ENCODE results near the gene ORMDL2. TPM values are rescaled to one million over a fixed set of nuclear protein-coding genes. Genes with fewer than 3 reads are reported as not detected.
"Not testable (repeated sequence)": the region's sequence is repeated elsewhere in the genome, so short reads cannot be mapped to it uniquely, and the experiment has no call there.

Gene ORMDL2
- total RNA-seq, 2 experiments from 2014 or later, result 56.3 to 60.2 TPM

- H3K4me1 Mint-ChIP-seq; POLR2A ChIA-PET; DNase-seq; CTCF ChIA-PET; H3K36me3 Mint-ChIP-seq (ENCODE audit: low read depth); H3K9me3 Mint-ChIP-seq; H3K27me3 Mint-ChIP-seq; H3K27ac Mint-ChIP-seq; H3K4me3 Mint-ChIP-seq: not testable (repeated sequence)
Measured at GRCh38 chr12:55866454-55867004, 48.7 kb downstream of the ORMDL2 start.

Other genes starting within 250 kb of the ORMDL2 start
- gene OR2AP1, start 245.6 kb upstream of the ORMDL2 start, total RNA-seq, result not detected
- not detected for gene OR10P1, start 181.1 kb upstream of the ORMDL2 start, total RNA-seq
- gene ITGA7, start 110.1 kb upstream of the ORMDL2 start, total RNA-seq, result 1 to 10 TPM; 1.9 to 2.0 TPM
- gene BLOC1S1, start 102.0 kb upstream of the ORMDL2 start, total RNA-seq, result 100 to 1,000 TPM; 156 to 162 TPM
- gene RDH5, start 97.6 kb upstream of the ORMDL2 start, total RNA-seq, result 10 to 100 TPM in 1 of 2 experiments, 1 to 10 TPM in 1; 9.5 to 10.5 TPM
- 100 to 1,000 TPM; 177 to 185 TPM for gene CD63, start 89.0 kb upstream of the ORMDL2 start, total RNA-seq
- 1 to 10 TPM; 7.2 to 7.9 TPM for gene GDF11, start 74.9 kb upstream of the ORMDL2 start, total RNA-seq
- 10 to 100 TPM; 88.3 to 88.6 TPM for gene SARNP, start 317 bp upstream of the ORMDL2 start, total RNA-seq
- gene DNAJC14, start 11.5 kb downstream of the ORMDL2 start, total RNA-seq, result 10 to 100 TPM; 32.3 to 32.5 TPM
- not detected for gene MMP19, start 24.9 kb downstream of the ORMDL2 start, total RNA-seq
- 10 to 100 TPM; 54.2 to 56.0 TPM for gene PYM1, start 109.9 kb downstream of the ORMDL2 start, total RNA-seq
- gene DGKA, start 113.1 kb downstream of the ORMDL2 start, total RNA-seq, result 100 to 1,000 TPM; 427 to 431 TPM
- under 1 TPM; 0.33 to 0.60 TPM for gene PMEL, start 148.0 kb downstream of the ORMDL2 start, total RNA-seq
- gene CDK2, start 148.8 kb downstream of the ORMDL2 start, total RNA-seq, result 10 to 100 TPM; 88.9 to 98.9 TPM
- gene RAB5B, start 156.0 kb downstream of the ORMDL2 start, total RNA-seq, result 10 to 100 TPM; 70.1 to 71.5 TPM
- 1 to 10 TPM; 4.2 to 5.3 TPM for gene SUOX, start 179.2 kb downstream of the ORMDL2 start, total RNA-seq
- 10 to 100 TPM; 17.6 to 19.4 TPM for gene IKZF4, start 203.0 kb downstream of the ORMDL2 start, total RNA-seq
- 10 to 100 TPM; 30.4 to 35.0 TPM for gene RPS26, start 223.9 kb downstream of the ORMDL2 start, total RNA-seq